SU-DHL-6 (cell line): Measurements from ENCODE around the gene DCHS1.

Source experiments
- H2AFZ ChIP-seq: fragments of 200-600 bp; sonication (generic); 2 replicates; pipeline ENCODE4 v1.6.1; 2014; ENCODE audit warnings: low read depth, mild to moderate bottlenecking, moderate library complexity, mixed read lengths, antibody characterized with exemption, low read length; ENCODE audit not compliant: severe bottlenecking
- H3F3A ChIP-seq: fragments of 200-600 bp; shearing (Covaris generic); 2 replicates; pipeline ENCODE4 v1.6.0; 2016; ENCODE audit warnings: antibody characterized with exemption, mild to moderate bottlenecking; ENCODE audit not compliant: insufficient read depth
- H3K27ac ChIP-seq: fragments of 200-600 bp; sonication (generic); 2 replicates; pipeline ENCODE4 v1.5.1; 2016; ENCODE audit warnings: low read depth, mild to moderate bottlenecking, low read length, moderate library complexity, mixed read lengths
- H3K27me3 ChIP-seq: fragments of 200-600 bp; sonication (generic), shearing (Covaris generic); 2 replicates; pipeline ENCODE4 v1.6.0; 2014; ENCODE audit warnings: mild to moderate bottlenecking, low read length
- H3K36me3 ChIP-seq: fragments of 200-600 bp; sonication (generic); 2 replicates; pipeline ENCODE4 v1.6.1; 2014; ENCODE audit warnings: mild to moderate bottlenecking, low read length, mixed read lengths
- H3K4me2 ChIP-seq: fragments of 300-600, 200-600 bp; shearing (Covaris generic), sonication (generic); 2 replicates; pipeline ENCODE4 v1.6.0; 2014; ENCODE audit warnings: low read length, low read depth, mild to moderate bottlenecking; ENCODE audit not compliant: poor library complexity, severe bottlenecking
- H3K4me3 ChIP-seq: fragments of 200-600 bp; sonication (generic); 2 replicates; pipeline ENCODE4 v1.5.1; 2014; ENCODE audit warnings: antibody characterized with exemption, low read length, mild to moderate bottlenecking, mixed read lengths; ENCODE audit not compliant: insufficient read depth, poor library complexity, severe bottlenecking
- H3K79me2 ChIP-seq: fragments of 200-600 bp; sonication (generic); 2 replicates; pipeline ENCODE4 v1.6.1; 2014; ENCODE audit warnings: mild to moderate bottlenecking, low read length, moderate library complexity; ENCODE audit not compliant: insufficient read depth
- H3K9ac ChIP-seq: fragments of 200-600 bp; sonication (generic); 2 replicates; pipeline ENCODE4 v1.7.0; 2014; ENCODE audit warnings: mild to moderate bottlenecking, low read length
- H3K9me2 ChIP-seq: fragments of 200-600 bp; sonication (generic); replicated peaks from 2 replicates; pipeline ENCODE4 v1.6.1; 2014; ENCODE audit warnings: low read length; ENCODE audit not compliant: insufficient read depth
- H3K9me3 ChIP-seq: fragments of 200-600 bp; sonication (generic); 2 replicates; pipeline ENCODE4 v1.6.1; 2014; ENCODE audit warnings: low read length, mixed read lengths; ENCODE audit not compliant: insufficient read depth
- H4K20me1 ChIP-seq: fragments of 200-600 bp; sonication (generic); 2 replicates; pipeline ENCODE4 v1.6.1; 2014; ENCODE audit warnings: low read depth, mild to moderate bottlenecking, antibody characterized with exemption, low read length, moderate library complexity, mixed read lengths
- CTCF ChIP-seq: fragments of 200-600 bp; sonication (generic); IDR thresholded peaks from one replicate; pipeline ENCODE4 v1.5.1; 2017; ENCODE audit warnings: antibody characterized with exemption, mild to moderate bottlenecking, low read length, moderate library complexity; ENCODE audit not compliant: insufficient read depth, poor library complexity, severe bottlenecking
- EZH2phosphoT487 ChIP-seq: fragments of 200-600 bp; sonication (generic), shearing (Covaris generic); conservative IDR thresholded peaks from 2 replicates; pipeline ENCODE4 v1.6.1; 2018; ENCODE audit warnings: mild to moderate bottlenecking, antibody characterized with exemption, low read length, moderate library complexity, mixed read lengths

The DCHS1 gene

GRCh38 chr11:6667733-6668374 is 12.2 kb upstream of the DCHS1 start:
- Histone ChIP-seq H2AFZ (peak overlapping the region; percentile 24), H3K9me2 (no peaks in the 10 kb centered on the region), H3K27ac (no peak overlapping the region)

GRCh38 chr11:6666302-6667183 is 10.9 kb upstream of the DCHS1 start:
- Histone ChIP-seq H3K36me3 (no peaks in the 10 kb centered on the region), H3K4me2 (no peak overlapping the region), H3K9me2 (no peaks in the 10 kb centered on the region), H3K4me3 (no peak overlapping the region), H3K27me3 (no peaks in the 10 kb centered on the region), H3K27ac (no peak overlapping the region), H3F3A (no peaks in the 10 kb centered on the region), H3K9ac (no peak overlapping the region), H3K79me2 (no peaks in the 10 kb centered on the region), H2AFZ (no peak overlapping the region), H4K20me1 (no peaks in the 10 kb centered on the region), H3K9me3 (no peaks in the 10 kb centered on the region)
- TF ChIP-seq EZH2phosphoT487 (no peak), CTCF (no peak)

More at GRCh38 chr11:6667733-6668374, 12.2 kb upstream of the DCHS1 start:
- Histone ChIP-seq H3K9ac (no peak overlapping the region), H3F3A (no peaks in the 10 kb centered on the region), H3K36me3 (no peaks in the 10 kb centered on the region), H3K9me3 (no peaks in the 10 kb centered on the region), H3K79me2 (no peaks in the 10 kb centered on the region), H3K4me3 (no peak overlapping the region), H4K20me1 (no peaks in the 10 kb centered on the region), H3K27me3 (no peaks in the 10 kb centered on the region), H3K4me2 (no peak overlapping the region)
- peak; percentile 43 for TF ChIP-seq CTCF
- no peak for TF ChIP-seq EZH2phosphoT487

GRCh38 chr11:6664551-6664950 is 8.9 kb upstream of the DCHS1 start:
- Histone ChIP-seq H3K27me3 (no peaks in the 10 kb centered on the region), H3K27ac (no peak overlapping the region), H3K36me3 (no peaks in the 10 kb centered on the region), H4K20me1 (no peaks in the 10 kb centered on the region), H2AFZ (no peak overlapping the region), H3K4me2 (no peak overlapping the region), H3K9me2 (no peaks in the 10 kb centered on the region), H3K9me3 (no peaks in the 10 kb centered on the region), H3F3A (no peaks in the 10 kb centered on the region), H3K4me3 (no peak overlapping the region), H3K79me2 (no peaks in the 10 kb centered on the region), H3K9ac (no peak overlapping the region)
- no peak for TF ChIP-seq EZH2phosphoT487
- no peak for TF ChIP-seq CTCF
